Sigmoid colon (tissue), 7 donors: Measurements from ENCODE around the gene PRRT1B. TPM values are rescaled to one million over a fixed set of nuclear protein-coding genes. Genes with fewer than 3 reads are reported as not detected.
"Not testable (repeated sequence)": the region's sequence is repeated elsewhere in the genome, so short reads cannot be mapped to it uniquely, and the experiment has no call there.

Source experiments
- DNase-seq: peaks from one replicate; pipeline ENCODE4 v3.0.0-alpha.2; 2019
- H3K27ac ChIP-seq, 4 donors: fragments of 200-600 bp; sonication (generic); one replicate each; pipeline ENCODE4 v1.5.1; 2016 to 2019; ENCODE audit warnings: mild to moderate bottlenecking in 1 of 4
- H3K27me3 ChIP-seq, 3 donors: fragments of 200-600 bp; sonication (generic); one replicate each; pipeline ENCODE4 v1.5.1; 2019; ENCODE audit warnings: mild to moderate bottlenecking in 1 of 3
- H3K36me3 ChIP-seq, 4 donors: fragments of 200-600 bp; sonication (generic); one replicate each; pipeline ENCODE4 v1.5.1; 2016 to 2019
- H3K4me1 ChIP-seq, 4 donors: fragments of 200-600 bp; sonication (generic); one replicate each; pipeline ENCODE4 v1.5.1; 2017 to 2019
- H3K4me3 ChIP-seq, 4 donors: fragments of 200-600 bp; sonication (generic); one replicate each; pipeline ENCODE4 v1.5.1; 2017 to 2019; ENCODE audit warnings: mild to moderate bottlenecking in 2 of 4, moderate library complexity in 1 of 4
- H3K9me3 ChIP-seq, 4 donors: fragments of 200-600 bp in 3 of 4; sonication (generic) in 3 of 4; one replicate each; pipeline versions ENCODE4 v1.5.1 to v1.6.1; 2013 to 2019
- CTCF ChIP-seq, 4 experiments: fragments of 450-650 bp in 3 of 4; fragments of 200-600 bp in 1 of 4; IDR thresholded peaks; one replicate each; pipeline ENCODE4 v1.5.1; 2016 to 2019; ENCODE audit warnings: antibody characterized with exemption in 4 of 4, mild to moderate bottlenecking in 3 of 4, moderate library complexity in 2 of 4
- EP300 ChIP-seq, 4 donors: sonication (generic); formaldehyde crosslinking; IDR thresholded peaks; one replicate each; pipeline ENCODE4 v1.6.1; 2017; ENCODE audit warnings: antibody characterized with exemption in 4 of 4
- POLR2A ChIP-seq, 2 donors: fragments of 450-650 bp; IDR thresholded peaks; one replicate each; pipeline ENCODE4 v1.6.1; 2016; ENCODE audit warnings: antibody characterized with exemption in 2 of 2, mild to moderate bottlenecking in 2 of 2, moderate library complexity in 2 of 2
- POLR2AphosphoS5 ChIP-seq, 4 donors: sonication (generic); formaldehyde crosslinking; IDR thresholded peaks; one replicate each; pipeline ENCODE4 v1.6.1; 2017; ENCODE audit warnings: antibody characterized with exemption in 4 of 4
- WGBS, 2 donors: extraction: QIAGEN DNeasy Blood & Tissue Kit; methylation state at CpG; one replicate each; pipeline ENCODE4 v1.1.7; 2013; 5-methylcytosine and 5-hydroxymethylcytosine counted together
- intact Hi-C: fragments of 100-400 bp; cut with DNase I; formaldehyde crosslinking; loops from one replicate; pipeline ENCODE4 v1.15.1; 2023
- polyA plus RNA-seq, 3 donors: library from polyadenylated mRNA; stranded (reverse); fragments of 200-250 nt; gene quantifications; one replicate each; pipeline ENCODE4 v1.2.3, GENCODE V29; 2013
- total RNA-seq, 4 donors: library from RNA; depleted of rRNA; stranded (reverse); fragments of >200 nt; gene quantifications; one replicate each; pipeline ENCODE4 v1.1.0, GENCODE V29; 2016
- donor health status: healthy with polysubstance abuse.
- donor health status: Bipolar disorder and iron deficiency.
- donor health status: healthy.

Gene PRRT1B
- total and polyA plus RNA-seq, 7 donors = 0.45 to 3.6 (median 1.4) TPM; not detected in 4

GRCh38 chr9:131546336-131547084 is 1.2 kb downstream of the PRRT1B start:
- no peak for DNase-seq
- Histone ChIP-seq H3K4me1 (peaks cover 0 to 21% (median 19%) of the 10 kb centered on the region in 4 donors), H3K9me3 (peaks cover 0 to 11% (median 11%) of the 10 kb centered on the region in 4 donors), H3K27me3 (peaks cover 20 to 59% (median 26%) of the 10 kb centered on the region in 3 donors), H3K27ac (no peak overlapping the region), H3K4me3 (peak overlapping the region in 3 of 4 donors; percentile 24 to 36 (median 27)), H3K36me3 (no peaks in the 10 kb centered on the region)
- no peak for TF ChIP-seq CTCF (IDR thresholded peaks at IDR 0.05)
- no peak for TF ChIP-seq POLR2A (IDR thresholded peaks at IDR 0.05)
- TF ChIP-seq EP300 (IDR thresholded peaks at IDR 0.05) = no peak
- no peak for TF ChIP-seq POLR2AphosphoS5 (IDR thresholded peaks at IDR 0.05)
- intact Hi-C loops = no loop called here
- 1 to 3% methylated on average over 49 of the region's 49 CpGs for whole genome bisulfite sequencing, 2 donors

GRCh38 chr9:131549186-131549585 is 3.9 kb downstream of the PRRT1B start:
- H3K36me3 ChIP-seq, DNase-seq, intact Hi-C loops, H3K4me3 ChIP-seq, H3K27ac ChIP-seq, H3K9me3 ChIP-seq: not testable (repeated sequence)
- Histone ChIP-seq H3K4me1 (peaks cover 0 to 21% (median 19%) of the 10 kb centered on the region in 4 donors), H3K27me3 (peaks cover 23 to 77% (median 39%) of the 10 kb centered on the region in 3 donors)
- 91 to 94% methylated on average over 10 of the region's 10 CpGs for WGBS, 2 donors

- H3K9me3 ChIP-seq, intact Hi-C loops, H3K36me3 ChIP-seq, DNase-seq, H3K4me3 ChIP-seq, H3K27ac ChIP-seq: not testable (repeated sequence)
- 85 to 86% methylated on average over 8 of the region's 8 CpGs for WGBS, 2 donors
- H3K4me1 ChIP-seq = peaks cover 0 to 17% (median 17%) of the 10 kb centered on the region in 4 donors
- H3K27me3 ChIP-seq = peaks cover 27 to 78% (median 47%) of the 10 kb centered on the region in 3 donors
These were observed 5.1 kb downstream of the PRRT1B start for GRCh38 chr9:131550465-131550864.

GRCh38 chr9:131552030-131552429 is 6.7 kb downstream of the PRRT1B start:
- Histone ChIP-seq H3K9me3 (no peaks in the 10 kb centered on the region), H3K27ac (no peak overlapping the region), H3K27me3 (peaks cover 13 to 73% (median 44%) of the 10 kb centered on the region in 3 donors), H3K4me3 (no peak overlapping the region), H3K36me3 (no peaks in the 10 kb centered on the region), H3K4me1 (peaks cover 0 to 2% (median 1%) of the 10 kb centered on the region in 4 donors)
- no peak for TF ChIP-seq POLR2A (IDR thresholded peaks at IDR 0.05)
- TF ChIP-seq EP300 (IDR thresholded peaks at IDR 0.05) = no peak
- no peak for TF ChIP-seq POLR2AphosphoS5 (IDR thresholded peaks at IDR 0.05)
- TF ChIP-seq CTCF (IDR thresholded peaks at IDR 0.05) = no peak
- no peak for DNase-seq
- WGBS, 2 donors = 87 to 97% methylated on average over 6 of the region's 6 CpGs
- intact Hi-C loops = no loop called here

GRCh38 chr9:131554087-131554842 is 8.9 kb downstream of the PRRT1B start:
- 45 to 85% methylated on average over 60 of the region's 60 CpGs for WGBS, 2 donors
- H3K27me3 ChIP-seq = peaks cover 13 to 50% (median 36%) of the 10 kb centered on the region in 3 donors

More at GRCh38 chr9:131554087-131554842, 8.9 kb downstream of the PRRT1B start:
- Histone ChIP-seq H3K4me1 (no peaks in the 10 kb centered on the region), H3K4me3 (no peak overlapping the region), H3K36me3 (no peaks in the 10 kb centered on the region), H3K9me3 (no peaks in the 10 kb centered on the region), H3K27ac (no peak overlapping the region)
- TF ChIP-seq EP300 (IDR thresholded peaks at IDR 0.05) (no peak), CTCF (IDR thresholded peaks at IDR 0.05) (no peak), POLR2AphosphoS5 (IDR thresholded peaks at IDR 0.05) (no peak), POLR2A (IDR thresholded peaks at IDR 0.05) (no peak)
- no peak for DNase-seq
- intact Hi-C loops = no loop called here
